ENCODE results near the gene SNRNP25.
"Not testable (repeated sequence)": the region's sequence is repeated elsewhere in the genome, so short reads cannot be mapped to it uniquely, and the experiment has no call there.

Gene SNRNP25

GRCh38 chr16:43294-43693, 10.3 kb upstream of the SNRNP25 start:
- Histone ChIP-seq H3K4me3 (ENCODE audit: low read depth in 1 of 2, low read length in 2 of 2) (no peak overlapping the region), H3K4me2 (ENCODE audit: insufficient read depth, low read length) (no peak overlapping the region), H2AFZ (ENCODE audit: low read depth, low read length) (no peak overlapping the region), H3K79me2 (ENCODE audit: insufficient read depth, low read length) (peaks cover 8% of the 10 kb centered on the region), H3K36me3 (ENCODE audit: insufficient read depth, low read length) (peaks cover 69% of the 10 kb centered on the region), H3K27me3 (ENCODE audit: insufficient read depth, low read length, poor library complexity) (no peaks in the 10 kb centered on the region), H4K20me1 (ENCODE audit: insufficient read depth, low read length) (peaks cover 33% of the 10 kb centered on the region), H3K4me1 (ENCODE audit: insufficient read depth, low read length) (peaks cover 3% of the 10 kb centered on the region; the same call in 1 of the 2 replicates), H3K9ac (ENCODE audit: low read depth, low read length) (no peak overlapping the region), H3K27ac (ENCODE audit: low read length) (no peak overlapping the region), H3K9me3 (ENCODE audit: insufficient read depth, low read length, severe bottlenecking) (no peaks in the 10 kb centered on the region)
- TF ChIP-seq EZH2 (IDR thresholded peaks at IDR 0.05; ENCODE audit: borderline replicate concordance, low read depth, low read length, severe bottlenecking), result no peak
- no peak for TF ChIP-seq CTCF (IDR thresholded peaks at IDR 0.05; ENCODE audit: borderline replicate concordance, extremely low read depth, low read length, poor library complexity, severe bottlenecking)
- no peak for DNase-seq
- ATAC-seq (ENCODE audit: insufficient read depth, low read depth), result no peak

- no peak overlapping the region for H3K4me2 ChIP-seq (ENCODE audit: insufficient read depth, low read length)
- no peak for ATAC-seq (ENCODE audit: insufficient read depth, low read depth)
Measured at GRCh38 chr16:44655-45054, 9.0 kb upstream of the SNRNP25 start.

GRCh38 chr16:45454-45853, 8.2 kb upstream of the SNRNP25 start:
- TF ChIP-seq EZH2 (IDR thresholded peaks at IDR 0.05; ENCODE audit: borderline replicate concordance, low read depth, low read length, severe bottlenecking) (no peak), CTCF (IDR thresholded peaks at IDR 0.05; ENCODE audit: borderline replicate concordance, extremely low read depth, low read length, poor library complexity, severe bottlenecking) (no peak)
- H3K9ac ChIP-seq (ENCODE audit: low read depth, low read length), result no peak overlapping the region
- no peak overlapping the region for H3K27ac ChIP-seq (ENCODE audit: low read length)
- H3K4me2 ChIP-seq (ENCODE audit: insufficient read depth, low read length), result no peak overlapping the region
- H4K20me1 ChIP-seq (ENCODE audit: insufficient read depth, low read length), result peaks cover 28% of the 10 kb centered on the region; the same call in 1 of the 2 replicates
- H3K79me2 ChIP-seq (ENCODE audit: insufficient read depth, low read length), result peaks cover 21% of the 10 kb centered on the region
- DNase-seq (no peak), ATAC-seq (ENCODE audit: insufficient read depth, low read depth) (no peak)
- no peak overlapping the region for H3K4me3 ChIP-seq (ENCODE audit: low read depth in 1 of 2, low read length in 2 of 2)
- no peak overlapping the region for H2AFZ ChIP-seq (ENCODE audit: low read depth, low read length)
- H3K36me3 ChIP-seq (ENCODE audit: insufficient read depth, low read length), result peaks cover 81% of the 10 kb centered on the region
- H3K27me3 ChIP-seq (ENCODE audit: insufficient read depth, low read length, poor library complexity), result no peaks in the 10 kb centered on the region
- H3K9me3 ChIP-seq (ENCODE audit: insufficient read depth, low read length, severe bottlenecking), result no peaks in the 10 kb centered on the region
- peaks cover 3% of the 10 kb centered on the region; the same call in 1 of the 2 replicates for H3K4me1 ChIP-seq (ENCODE audit: insufficient read depth, low read length)

More at GRCh38 chr16:44655-45054, 9.0 kb upstream of the SNRNP25 start:
- DNase-seq, result no peak
- H3K79me2 ChIP-seq (ENCODE audit: insufficient read depth, low read length), result peaks cover 15% of the 10 kb centered on the region
- H3K36me3 ChIP-seq (ENCODE audit: insufficient read depth, low read length), result peaks cover 73% of the 10 kb centered on the region
- TF ChIP-seq CTCF (IDR thresholded peaks at IDR 0.05; ENCODE audit: borderline replicate concordance, extremely low read depth, low read length, poor library complexity, severe bottlenecking) (no peak), EZH2 (IDR thresholded peaks at IDR 0.05; ENCODE audit: borderline replicate concordance, low read depth, low read length, severe bottlenecking) (no peak)
- no peak overlapping the region for H3K27ac ChIP-seq (ENCODE audit: low read length)
- H3K27me3 ChIP-seq (ENCODE audit: insufficient read depth, low read length, poor library complexity), result no peaks in the 10 kb centered on the region
- no peak overlapping the region for H3K9ac ChIP-seq (ENCODE audit: low read depth, low read length)
- H2AFZ ChIP-seq (ENCODE audit: low read depth, low read length), result no peak overlapping the region
- peaks cover 27% of the 10 kb centered on the region; the same call in 1 of the 2 replicates for H4K20me1 ChIP-seq (ENCODE audit: insufficient read depth, low read length)
- H3K4me3 ChIP-seq (ENCODE audit: low read depth in 1 of 2, low read length in 2 of 2), result no peak overlapping the region
- H3K9me3 ChIP-seq (ENCODE audit: insufficient read depth, low read length, severe bottlenecking), result no peaks in the 10 kb centered on the region
- peaks cover 3% of the 10 kb centered on the region; the same call in 1 of the 2 replicates for H3K4me1 ChIP-seq (ENCODE audit: insufficient read depth, low read length)

- H3K27me3 ChIP-seq (ENCODE audit: insufficient read depth, low read length, poor library complexity); DNase-seq; H3K4me2 ChIP-seq (ENCODE audit: insufficient read depth, low read length); ATAC-seq (ENCODE audit: insufficient read depth, low read depth); H3K4me3 ChIP-seq (ENCODE audit: low read depth in 1 of 2, low read length in 2 of 2); H3K9me3 ChIP-seq (ENCODE audit: insufficient read depth, low read length, severe bottlenecking); H3K9ac ChIP-seq (ENCODE audit: low read depth, low read length); H3K27ac ChIP-seq (ENCODE audit: low read length); H2AFZ ChIP-seq (ENCODE audit: low read depth, low read length): not testable (repeated sequence)
- peaks cover 38% of the 10 kb centered on the region; the same call in 1 of the 2 replicates for H4K20me1 ChIP-seq (ENCODE audit: insufficient read depth, low read length)
- peaks cover 31% of the 10 kb centered on the region for H3K79me2 ChIP-seq (ENCODE audit: insufficient read depth, low read length)
- H3K4me1 ChIP-seq (ENCODE audit: insufficient read depth, low read length), result peaks cover 13% of the 10 kb centered on the region
- H3K36me3 ChIP-seq (ENCODE audit: insufficient read depth, low read length), result peaks cover 87% of the 10 kb centered on the region
Measured at GRCh38 chr16:46510-46909, 7.1 kb upstream of the SNRNP25 start.
